Prostate gland (tissue), 2 donors: ENCODE results near the gene CUX1. TPM values are rescaled to one million over a fixed set of nuclear protein-coding genes. Genes with fewer than 3 reads are reported as not detected.
"Not testable (repeated sequence)": the region's sequence is repeated elsewhere in the genome, so short reads cannot be mapped to it uniquely, and the experiment has no call there.

Experiments
- DNase-seq: peaks from one replicate; pipeline ENCODE4 v3.0.0-alpha.2; 2019; ENCODE audit warnings: low spot score
- H3K27ac ChIP-seq, 2 donors: fragments of 200-600 bp; sonication (generic); 2 replicates each; pipeline ENCODE4 v1.5.1; 2017 to 2019
- H3K27me3 ChIP-seq: fragments of 200-600 bp; sonication (generic); replicated peaks from 2 replicates; pipeline ENCODE4 v1.5.1; 2019; ENCODE audit not compliant: insufficient read depth
- H3K36me3 ChIP-seq, 2 donors: fragments of 200-600 bp; sonication (generic); 1 replicate in 1 of 2; 2 replicates in 1 of 2; pipeline versions ENCODE4 v1.5.1 to v1.8.1; 2017 to 2019
- H3K4me1 ChIP-seq: fragments of 200-600 bp; sonication (generic); replicated peaks from 2 replicates; pipeline ENCODE4 v1.5.1; 2019
- H3K4me3 ChIP-seq, 2 donors: fragments of 200-600 bp; sonication (generic); 2 replicates each; pipeline ENCODE4 v1.5.1; 2017 to 2019
- H3K9me3 ChIP-seq: fragments of 200-600 bp; sonication (generic); 2 replicates; pipeline ENCODE4 v1.5.1; 2017
- CTCF ChIP-seq, 4 experiments: fragments of 200-600 bp in 2 of 4; fragments of 450-650 bp in 2 of 4; sonication (generic) in 2 of 4; IDR thresholded peaks; 1 replicate in 3 of 4; 2 replicates in 1 of 4; pipeline ENCODE4 v1.5.1; 2016 to 2019; ENCODE audit warnings: antibody characterized with exemption in 4 of 4, mild to moderate bottlenecking in 2 of 4, moderate library complexity in 2 of 4
- POLR2A ChIP-seq: fragments of 450-650 bp; IDR thresholded peaks from one replicate; pipeline ENCODE4 v1.6.1; 2016; ENCODE audit warnings: antibody characterized with exemption, mild to moderate bottlenecking
- POLR2AphosphoS5 ChIP-seq: sonication (generic); formaldehyde crosslinking; IDR thresholded peaks from one replicate; pipeline ENCODE4 v1.6.1; 2017; ENCODE audit warnings: antibody characterized with exemption
- WGBS: methylation state at CpG from one replicate; pipeline ENCODE4 v1.1.5; 2018; 5-methylcytosine and 5-hydroxymethylcytosine counted together
- intact Hi-C: fragments of 100-400 bp; cut with DNase I; formaldehyde crosslinking; loops from one replicate; pipeline ENCODE4 v1.14.2; 2022
- total RNA-seq, 2 donors: library from RNA; depleted of rRNA; stranded (reverse); fragments of >200 nt; gene quantifications; one replicate each; pipeline ENCODE4 v1.1.0, GENCODE V29; 2016

The CUX1 gene
- total RNA-seq, 2 donors from 2014 or later = 96.3 to 99.2 TPM

GRCh38 chr7:101918426-101918825 is 101.0 kb downstream of the CUX1 start:
- no peaks in the 10 kb centered on the region for H3K9me3 ChIP-seq
- DNase-seq = no peak
- no peaks in the 10 kb centered on the region for H3K4me1 ChIP-seq
- H3K36me3 ChIP-seq = peaks cover 0 to 5% of the 10 kb centered on the region in 2 donors
- TF ChIP-seq POLR2AphosphoS5 (no peak), POLR2A (no peak)
- no peak overlapping the region for H3K27ac ChIP-seq
- 90% methylated on average over 9 of the region's 9 CpGs for WGBS
- no peak overlapping the region for H3K4me3 ChIP-seq
- intact Hi-C loops = no loop called here
- no peaks in the 10 kb centered on the region for H3K27me3 ChIP-seq

- DNase-seq = no peak
- Histone ChIP-seq H3K4me3 (no peak overlapping the region), H3K36me3 (peaks cover 0 to 5% of the 10 kb centered on the region in 2 donors), H3K27me3 (no peaks in the 10 kb centered on the region), H3K27ac (no peak overlapping the region), H3K9me3 (no peaks in the 10 kb centered on the region), H3K4me1 (no peaks in the 10 kb centered on the region)
- TF ChIP-seq POLR2A (no peak), CTCF (IDR thresholded peaks at IDR 0.05) (no peak), POLR2AphosphoS5 (no peak)
- WGBS = 96% methylated on average over 24 of the region's 24 CpGs
- intact Hi-C loops = no loop called here
Observed at GRCh38 chr7:101919363-101920115, 102.1 kb downstream of the CUX1 start.

GRCh38 chr7:101921061-101921460 is 103.6 kb downstream of the CUX1 start:
- TF ChIP-seq CTCF (IDR thresholded peaks at IDR 0.05) (no peak), POLR2A (no peak), POLR2AphosphoS5 (no peak)
- no peak overlapping the region for H3K27ac ChIP-seq
- intact Hi-C loops = no loop called here
- no peak for DNase-seq
- H3K4me1 ChIP-seq = no peaks in the 10 kb centered on the region
- 95% methylated on average over 11 of the region's 11 CpGs for WGBS
- no peaks in the 10 kb centered on the region for H3K27me3 ChIP-seq
- peaks cover 0 to 4% of the 10 kb centered on the region in 2 donors for H3K36me3 ChIP-seq
- H3K4me3 ChIP-seq = no peak overlapping the region
- no peaks in the 10 kb centered on the region for H3K9me3 ChIP-seq

GRCh38 chr7:101921546-101922489 is 104.4 kb downstream of the CUX1 start:
- H3K27me3 ChIP-seq, H3K36me3 ChIP-seq, H3K9me3 ChIP-seq, intact Hi-C loops, H3K27ac ChIP-seq, DNase-seq, H3K4me3 ChIP-seq, H3K4me1 ChIP-seq: not testable (repeated sequence)
- WGBS = 95% methylated on average over 14 of the region's 14 CpGs

GRCh38 chr7:101922631-101923601 is 105.5 kb downstream of the CUX1 start:
- Histone ChIP-seq H3K27me3 (no peaks in the 10 kb centered on the region), H3K9me3 (no peaks in the 10 kb centered on the region), H3K36me3 (no peaks in the 10 kb centered on the region), H3K4me1 (no peaks in the 10 kb centered on the region), H3K27ac (no peak overlapping the region), H3K4me3 (no peak overlapping the region)
- TF ChIP-seq POLR2A = no peak
- TF ChIP-seq POLR2AphosphoS5 = no peak
- no peak for TF ChIP-seq CTCF (IDR thresholded peaks at IDR 0.05)
- DNase-seq = no peak
- 78% methylated on average over 24 of the region's 24 CpGs for WGBS
- intact Hi-C loops = no loop called here
